ENCODE data around the gene ATRAID. TPM values are rescaled to one million over a fixed set of nuclear protein-coding genes. Genes with fewer than 3 reads are reported as not detected.
A peak's percentile ranks its signal among the peaks of the same experiment; 100 is the strongest.

ATRAID gene
- polyA plus RNA-seq, 3 donors = 148 to 150 (median 148) TPM

- DNase-seq (ENCODE audit: extremely low read depth in 1 of 11, low read depth in 9 of 11, low spot score in 4 of 11) = no peak
Measured at GRCh38 chr2:27236136-27236535, 24.3 kb downstream of the ATRAID start.

- DNase-seq (ENCODE audit: extremely low read depth in 1 of 11, low read depth in 9 of 11, low spot score in 4 of 11) = no peak
Measured at GRCh38 chr2:27236626-27237025, 24.8 kb downstream of the ATRAID start.

GRCh38 chr2:27237341-27237945 is 25.6 kb downstream of the ATRAID start:
- DNase-seq (ENCODE audit: extremely low read depth in 1 of 11, low read depth in 9 of 11, low spot score in 4 of 11) = no peak

- DNase-seq (ENCODE audit: extremely low read depth in 1 of 11, low read depth in 9 of 11, low spot score in 4 of 11) = no peak
Measured at GRCh38 chr2:27238976-27239375, 27.1 kb downstream of the ATRAID start.

- DNase-seq (ENCODE audit: extremely low read depth in 1 of 11, low read depth in 9 of 11, low spot score in 4 of 11) = no peak
Measured at GRCh38 chr2:27240406-27240805, 28.6 kb downstream of the ATRAID start.

GRCh38 chr2:27241761-27242613 is 30.1 kb downstream of the ATRAID start:
- DNase-seq (ENCODE audit: extremely low read depth in 1 of 11, low read depth in 9 of 11, low spot score in 4 of 11) = no peak

- DNase-seq (ENCODE audit: extremely low read depth in 1 of 11, low read depth in 9 of 11, low spot score in 4 of 11) = no peak
Measured at GRCh38 chr2:27242614-27242951, 30.7 kb downstream of the ATRAID start.

GRCh38 chr2:27243391-27244130 is 31.7 kb downstream of the ATRAID start:
- DNase-seq (ENCODE audit: extremely low read depth in 1 of 11, low read depth in 9 of 11, low spot score in 4 of 11) = no peak

GRCh38 chr2:27245116-27245515 is 33.3 kb downstream of the ATRAID start:
- no peak for DNase-seq (ENCODE audit: extremely low read depth in 1 of 11, low read depth in 9 of 11, low spot score in 4 of 11)

GRCh38 chr2:27245626-27246025 is 33.8 kb downstream of the ATRAID start:
- no peak for DNase-seq (ENCODE audit: extremely low read depth in 1 of 11, low read depth in 9 of 11, low spot score in 4 of 11)

- no peak for DNase-seq (ENCODE audit: extremely low read depth in 1 of 11, low read depth in 9 of 11, low spot score in 4 of 11)
Measured at GRCh38 chr2:27247893-27248292, 36.1 kb downstream of the ATRAID start.

GRCh38 chr2:27249159-27249890 is 37.5 kb downstream of the ATRAID start:
- peak in 1 of 11 donors; percentile 33 for DNase-seq (ENCODE audit: extremely low read depth in 1 of 11, low read depth in 9 of 11, low spot score in 4 of 11)

GRCh38 chr2:27249891-27250651 is 38.2 kb downstream of the ATRAID start:
- peak in 3 of 11 donors; percentile 19 to 42 (median 41) for DNase-seq (ENCODE audit: extremely low read depth in 1 of 11, low read depth in 9 of 11, low spot score in 4 of 11)

- no peak for DNase-seq (ENCODE audit: extremely low read depth in 1 of 11, low read depth in 9 of 11, low spot score in 4 of 11)
Measured at GRCh38 chr2:27250652-27251379, 39.0 kb downstream of the ATRAID start.

GRCh38 chr2:27251766-27252165 is 39.9 kb downstream of the ATRAID start:
- no peak for DNase-seq (ENCODE audit: extremely low read depth in 1 of 11, low read depth in 9 of 11, low spot score in 4 of 11)

- DNase-seq (ENCODE audit: extremely low read depth in 1 of 11, low read depth in 9 of 11, low spot score in 4 of 11) = no peak
Measured at GRCh38 chr2:27255187-27255586, 43.3 kb downstream of the ATRAID start.

- DNase-seq (ENCODE audit: extremely low read depth in 1 of 11, low read depth in 9 of 11, low spot score in 4 of 11) = no peak
Measured at GRCh38 chr2:27255660-27256059, 43.8 kb downstream of the ATRAID start.

- DNase-seq (ENCODE audit: extremely low read depth in 1 of 11, low read depth in 9 of 11, low spot score in 4 of 11) = no peak
Measured at GRCh38 chr2:27256855-27257454, 45.1 kb downstream of the ATRAID start.
